HTERT RPE-1 (cell line): ENCODE measurements around the gene IQCK.
"Not testable (repeated sequence)": the region's sequence is repeated elsewhere in the genome, so short reads cannot be mapped to it uniquely, and the experiment has no call there.

Experiments used
- in situ Hi-C: fragments of 300-500 bp; cut with MboI; formaldehyde crosslinking; loops from 4 replicates; pipeline ENCODE4 v1.14.3; 2020; ENCODE audit warnings: low sequenced_read_pairs

IQCK gene

GRCh38 chr16:19785081-19785480, 67.0 kb downstream of the IQCK start:
- in situ Hi-C loops, result no loop called here

- in situ Hi-C loops, result no loop called here
Observed at GRCh38 chr16:19785512-19786130, 67.5 kb downstream of the IQCK start.

- in situ Hi-C loops, result not testable (repeated sequence)
Observed at GRCh38 chr16:19801369-19801768, 83.3 kb downstream of the IQCK start.

GRCh38 chr16:19801824-19802223, 83.8 kb downstream of the IQCK start:
- in situ Hi-C loops, result not testable (repeated sequence)

- in situ Hi-C loops, result no loop called here
Observed at GRCh38 chr16:19802612-19803011, 84.5 kb downstream of the IQCK start.

- in situ Hi-C loops, result no loop called here
Observed at GRCh38 chr16:19804538-19805323, 86.7 kb downstream of the IQCK start.

GRCh38 chr16:19805459-19806162, 87.5 kb downstream of the IQCK start:
- in situ Hi-C loops, result no loop called here

GRCh38 chr16:19808061-19808641, 90.1 kb downstream of the IQCK start:
- in situ Hi-C loops, result no loop called here

- in situ Hi-C loops, result no loop called here
Observed at GRCh38 chr16:19809121-19809635, 91.1 kb downstream of the IQCK start.

- in situ Hi-C loops, result no loop called here
Observed at GRCh38 chr16:19809693-19810092, 91.6 kb downstream of the IQCK start.

GRCh38 chr16:19810817-19811731, 93.0 kb downstream of the IQCK start:
- in situ Hi-C loops, result no loop called here

GRCh38 chr16:19812986-19813385, 94.9 kb downstream of the IQCK start:
- in situ Hi-C loops, result no loop called here

- in situ Hi-C loops, result no loop called here
Observed at GRCh38 chr16:19815418-19815817, 97.3 kb downstream of the IQCK start.

- in situ Hi-C loops, result no loop called here
Observed at GRCh38 chr16:19817122-19817521, 99.1 kb downstream of the IQCK start.

- in situ Hi-C loops, result no loop called here
Observed at GRCh38 chr16:19817875-19818274, 99.8 kb downstream of the IQCK start.

GRCh38 chr16:19822533-19822932, 104.5 kb downstream of the IQCK start:
- in situ Hi-C loops, result no loop called here

GRCh38 chr16:19823322-19823721, 105.3 kb downstream of the IQCK start:
- in situ Hi-C loops, result no loop called here

- in situ Hi-C loops, result no loop called here
Observed at GRCh38 chr16:19824216-19824615, 106.1 kb downstream of the IQCK start.

GRCh38 chr16:19829844-19830692, 112.0 kb downstream of the IQCK start:
- in situ Hi-C loops, result no loop called here
